GM18499 (cell line): ENCODE results near the gene CMKLR1.

Experiments
- ATAC-seq: cut with Tn5 transposase; IDR thresholded peaks from one replicate; pipeline ENCODE4 v1.9.1; 2021; ENCODE audit warnings: moderate number of reproducible peaks; ENCODE audit not compliant: insufficient read depth, unreplicated experiment

CMKLR1 gene

GRCh38 chr12:108318472-108319275 lies 20.4 kb downstream of the CMKLR1 start:
- no peak for ATAC-seq

GRCh38 chr12:108317308-108318234 lies 21.5 kb downstream of the CMKLR1 start:
- ATAC-seq: no peak

GRCh38 chr12:108316176-108317086 lies 22.7 kb downstream of the CMKLR1 start:
- ATAC-seq: no peak

- no peak for ATAC-seq
Observed at GRCh38 chr12:108315486-108316105, 23.5 kb downstream of the CMKLR1 start.

GRCh38 chr12:108313606-108314351 lies 25.3 kb downstream of the CMKLR1 start:
- ATAC-seq: no peak

- ATAC-seq: no peak
Observed at GRCh38 chr12:108313241-108313605, 25.9 kb downstream of the CMKLR1 start.

GRCh38 chr12:108312693-108313189 lies 26.4 kb downstream of the CMKLR1 start:
- no peak for ATAC-seq

- no peak for ATAC-seq
Observed at GRCh38 chr12:108312073-108312659, 26.9 kb downstream of the CMKLR1 start.

- no peak for ATAC-seq
Observed at GRCh38 chr12:108311605-108312004, 27.5 kb downstream of the CMKLR1 start.

GRCh38 chr12:108310489-108310888 lies 28.6 kb downstream of the CMKLR1 start:
- ATAC-seq: no peak

GRCh38 chr12:108309674-108310312 lies 29.3 kb downstream of the CMKLR1 start:
- no peak for ATAC-seq

- ATAC-seq: no peak
Observed at GRCh38 chr12:108308395-108309085, 30.6 kb downstream of the CMKLR1 start.

- ATAC-seq: no peak
Observed at GRCh38 chr12:108307006-108307405, 32.1 kb downstream of the CMKLR1 start.

GRCh38 chr12:108306506-108306905 lies 32.6 kb downstream of the CMKLR1 start:
- ATAC-seq: no peak

- ATAC-seq: no peak
Observed at GRCh38 chr12:108305991-108306501, 33.1 kb downstream of the CMKLR1 start.

GRCh38 chr12:108305520-108305919 lies 33.6 kb downstream of the CMKLR1 start:
- no peak for ATAC-seq

- ATAC-seq: no peak
Observed at GRCh38 chr12:108304633-108305032, 34.5 kb downstream of the CMKLR1 start.
